ENCODE results near the gene NIF3L1. TPM values are rescaled to one million over a fixed set of nuclear protein-coding genes. Genes with fewer than 3 reads are reported as not detected.

Gene NIF3L1
- total and polyA plus RNA-seq, 10 donors, result 17.2 to 26.4 (median 20.3) TPM

GRCh38 chr2:200950378-200950777 lies 61.2 kb downstream of the NIF3L1 start:
- no peaks in the 10 kb centered on the region for H3K27me3 ChIP-seq (replicated peaks in 1 of 7)
- H3K36me3 ChIP-seq, result peaks cover 4 to 100% (median 76%) of the 10 kb centered on the region in 6 donors
- no peak overlapping the region for H3K4me3 ChIP-seq
- H3K27ac ChIP-seq, result no peak overlapping the region
- WGBS, 5 donors, result 92 to 97% (median 94%) methylated on average over 3 of the region's 3 CpGs
- DNase-seq, result no peak
- TF ChIP-seq POLR2A (IDR thresholded peaks at IDR 0.05) (no peak), POLR2AphosphoS5 (IDR thresholded peaks at IDR 0.05) (no peak)
- TF ChIP-seq, protein P1, sequence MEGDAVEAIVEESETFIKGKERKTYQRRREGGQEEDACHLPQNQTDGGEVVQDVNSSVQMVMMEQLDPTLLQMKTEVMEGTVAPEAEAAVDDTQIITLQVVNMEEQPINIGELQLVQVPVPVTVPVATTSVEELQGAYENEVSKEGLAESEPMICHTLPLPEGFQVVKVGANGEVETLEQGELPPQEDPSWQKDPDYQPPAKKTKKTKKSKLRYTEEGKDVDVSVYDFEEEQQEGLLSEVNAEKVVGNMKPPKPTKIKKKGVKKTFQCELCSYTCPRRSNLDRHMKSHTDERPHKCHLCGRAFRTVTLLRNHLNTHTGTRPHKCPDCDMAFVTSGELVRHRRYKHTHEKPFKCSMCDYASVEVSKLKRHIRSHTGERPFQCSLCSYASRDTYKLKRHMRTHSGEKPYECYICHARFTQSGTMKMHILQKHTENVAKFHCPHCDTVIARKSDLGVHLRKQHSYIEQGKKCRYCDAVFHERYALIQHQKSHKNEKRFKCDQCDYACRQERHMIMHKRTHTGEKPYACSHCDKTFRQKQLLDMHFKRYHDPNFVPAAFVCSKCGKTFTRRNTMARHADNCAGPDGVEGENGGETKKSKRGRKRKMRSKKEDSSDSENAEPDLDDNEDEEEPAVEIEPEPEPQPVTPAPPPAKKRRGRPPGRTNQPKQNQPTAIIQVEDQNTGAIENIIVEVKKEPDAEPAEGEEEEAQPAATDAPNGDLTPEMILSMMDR (IDR thresholded peaks at IDR 0.05 in 8 of 11, conservative IDR thresholded peaks at IDR 0.05 in 3 of 11), result no peak
- intact Hi-C loops (cut with DNase I; ENCODE audit: low total_unique reads), result no loop called here
- H3K9me3 ChIP-seq, result no peaks in the 10 kb centered on the region
- no peaks in the 10 kb centered on the region for H3K4me1 ChIP-seq

Small RNA genes within 50 kb of the gene (small RNA-seq; reads per million reads assigned to genes)
- gene RF00019, result 0 reads per million in 4 donors
- gene RNA5SP115, result 0 to 0.06 (median 0) reads per million in 4 donors
- gene RNU6-312P, result 0 reads per million in 4 donors
- gene RNU6-762P, result 0 reads per million in 4 donors

Other genes starting within 250 kb of the NIF3L1 start
- gene BZW1, start 77.5 kb upstream of the NIF3L1 start, total RNA-seq, result 100 to 1,000 TPM in 6 of 7 donors, 10 to 100 TPM in 1; 94.4 to 151 (median 138) TPM
- 10 to 100 TPM; 25.9 to 48.4 (median 39.9) TPM for gene BZW1, start 77.5 kb upstream of the NIF3L1 start, polyA plus RNA-seq
- gene CLK1, start 24.7 kb upstream of the NIF3L1 start, total RNA-seq, result 100 to 1,000 TPM; 161 to 326 (median 210) TPM
- gene CLK1, start 24.7 kb upstream of the NIF3L1 start, polyA plus RNA-seq, result 100 to 1,000 TPM; 314 to 737 (median 640) TPM
- gene PPIL3, start 294 bp upstream of the NIF3L1 start, total RNA-seq, result 100 to 1,000 TPM in 1 of 7 donors, 10 to 100 TPM in 6; 24.0 to 180 (median 35.8) TPM
- gene PPIL3, start 294 bp upstream of the NIF3L1 start, polyA plus RNA-seq, result 10 to 100 TPM; 20.3 to 37.5 (median 22.3) TPM
- gene ORC2, start 74.3 kb downstream of the NIF3L1 start, total RNA-seq, result 10 to 100 TPM; 20.5 to 39.1 (median 35.7) TPM
- gene ORC2, start 74.3 kb downstream of the NIF3L1 start, polyA plus RNA-seq, result 10 to 100 TPM in 1 of 3 donors, 1 to 10 TPM in 2; 6.9 to 14.5 (median 8.0) TPM
- 10 to 100 TPM; 38.8 to 68.9 (median 45.0) TPM for gene HYCC2, start 182.3 kb downstream of the NIF3L1 start, total RNA-seq
- 10 to 100 TPM in 1 of 3 donors, 1 to 10 TPM in 2; 3.2 to 10.5 (median 6.2) TPM for gene HYCC2, start 182.3 kb downstream of the NIF3L1 start, polyA plus RNA-seq
- 10 to 100 TPM; 30.0 to 91.5 (median 58.3) TPM for gene NDUFB3, start 182.6 kb downstream of the NIF3L1 start, total RNA-seq
- 10 to 100 TPM; 49.6 to 89.0 (median 69.5) TPM for gene NDUFB3, start 182.6 kb downstream of the NIF3L1 start, polyA plus RNA-seq
- gene CFLAR, start 226.8 kb downstream of the NIF3L1 start, total RNA-seq, result 100 to 1,000 TPM; 313 to 511 (median 379) TPM
- gene CFLAR, start 226.8 kb downstream of the NIF3L1 start, polyA plus RNA-seq, result 100 to 1,000 TPM in 1 of 3 donors, 10 to 100 TPM in 2; 64.0 to 101 (median 68.4) TPM